ENCODE results near the gene ZNF669.

- no peak for TF ChIP-seq POLR2A (IDR thresholded peaks at IDR 0.05; ENCODE audit: low read length)
- no peak for TF ChIP-seq GATA1 (IDR thresholded peaks at IDR 0.05; ENCODE audit: low read depth, low read length)
These were observed 1.8 kb upstream of the ZNF669 start for GRCh38 chr1:247105966-247106365.

Measured in erythroblast (primary cell).